NCI-H524 (cell line): Measurements from ENCODE around the gene PTBP1.

Experiments used
- DNase-seq, 2 experiments: peaks; one replicate each; lab custom pipeline; 2025; lab: John Stamatoyannopoulos, UW

Gene PTBP1

DNA sequence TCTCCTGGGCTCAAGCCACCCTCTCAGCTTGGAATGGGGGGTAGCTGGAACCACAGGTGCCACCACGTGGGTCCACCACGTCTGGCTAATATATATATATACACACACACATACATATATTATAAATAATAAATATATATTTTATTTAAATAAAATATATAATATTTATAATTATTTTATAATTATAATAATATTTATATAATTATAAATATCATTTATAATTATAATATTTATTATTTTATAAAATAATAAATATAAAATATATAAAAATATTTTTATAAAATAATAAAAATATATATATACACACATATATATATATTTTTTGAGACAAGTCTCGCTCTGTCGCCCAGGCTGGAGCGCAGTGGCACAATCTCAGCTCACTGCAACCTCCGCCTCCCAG lies 57.3 kb downstream of the PTBP1 start:
- DNase-seq, result no peak

DNA sequence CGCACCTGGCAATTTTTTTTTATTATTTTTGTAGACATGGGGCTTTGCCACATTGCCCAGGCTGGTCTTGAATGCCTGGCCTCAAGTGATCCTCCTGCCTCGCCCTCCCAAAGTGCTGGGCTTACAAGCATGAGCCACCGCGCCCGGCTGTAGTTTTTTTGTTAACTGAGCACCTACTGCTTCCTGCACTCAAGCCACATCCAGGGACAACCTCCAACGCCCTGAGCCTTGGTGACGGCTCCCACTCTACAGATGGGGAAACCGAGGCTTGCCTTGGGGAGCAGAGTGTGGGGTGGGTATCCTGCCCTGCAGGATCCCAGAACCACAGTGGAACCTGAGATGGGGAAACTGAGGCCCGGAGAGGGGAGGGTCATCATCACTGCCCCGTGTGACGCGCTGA lies 57.9 kb downstream of the PTBP1 start:
- DNase-seq, result no peak

GRCh38 chr19:855566-856120 lies 58.4 kb downstream of the PTBP1 start:
- DNase-seq, result no peak

DNA sequence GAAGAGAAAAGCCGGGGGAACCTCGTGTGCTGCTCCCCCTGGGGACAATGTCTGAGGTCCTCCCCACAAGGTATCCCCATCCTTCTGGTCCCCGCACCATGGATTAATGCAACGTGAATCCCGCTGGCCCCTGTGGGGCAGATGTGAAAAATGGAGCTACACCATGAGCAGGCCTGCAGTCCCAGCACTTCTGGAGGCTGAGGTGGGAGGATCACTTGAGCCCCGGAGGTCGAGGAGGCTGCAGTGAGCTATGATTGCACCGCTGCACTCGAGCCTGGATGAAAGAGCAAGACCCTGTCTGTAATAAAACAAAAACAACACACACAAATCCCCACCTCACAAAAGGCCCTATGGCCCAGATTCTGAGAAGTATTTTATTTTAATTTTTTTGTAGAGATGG lies 61.0 kb downstream of the PTBP1 start:
- no peak for DNase-seq

DNA sequence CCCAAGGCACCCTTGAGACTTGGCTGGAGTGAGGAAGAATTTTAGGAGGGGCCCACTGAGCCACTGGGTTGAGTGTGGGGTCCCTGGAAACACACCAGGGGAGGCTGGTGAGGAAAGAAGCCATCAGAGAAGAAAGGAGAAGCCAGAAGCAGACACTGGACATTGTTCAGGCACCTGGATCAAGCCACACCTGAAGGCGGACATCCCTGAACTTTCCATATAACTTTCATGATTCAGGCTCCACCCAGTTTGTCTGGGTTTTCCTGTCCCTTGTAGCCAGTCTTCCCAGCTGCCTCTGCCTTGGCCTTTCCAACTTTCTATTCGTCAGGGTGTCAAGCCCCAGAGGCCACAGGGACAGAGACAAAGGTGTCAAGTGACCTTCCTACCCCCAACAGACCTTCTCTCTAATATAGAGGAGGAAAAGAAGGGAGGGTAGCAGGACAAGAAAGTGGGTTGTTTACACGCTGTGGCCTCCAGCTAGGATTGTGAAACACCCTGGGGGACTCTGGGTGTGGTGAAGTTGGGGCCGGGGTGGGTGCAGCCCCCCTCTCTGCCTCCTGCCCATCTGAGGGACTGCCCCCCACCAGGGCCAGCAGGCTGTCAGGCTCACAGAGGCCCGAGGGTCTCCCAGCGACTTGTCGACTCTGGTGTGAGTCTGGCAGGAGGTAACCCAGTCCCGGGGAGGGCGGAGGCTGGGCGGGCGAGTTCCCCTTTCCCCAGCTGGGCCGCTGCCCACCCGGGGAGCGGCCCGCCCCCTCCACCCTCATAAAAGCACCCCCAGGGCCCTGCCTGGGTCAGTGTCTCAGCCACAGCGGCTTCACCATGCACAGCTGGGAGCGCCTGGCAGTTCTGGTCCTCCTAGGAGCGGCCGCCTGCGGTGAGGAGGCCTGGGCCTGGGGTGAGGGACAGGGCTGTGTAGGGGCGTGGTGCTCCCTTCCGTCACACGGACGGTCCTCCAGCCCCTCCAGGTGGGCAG lies 61.9 kb downstream of the PTBP1 start, which contains the start of gene CFD:
TSS of gene CFD (plus strand) at position 797 of the 976 bp plus-strand sequence. CDS start at position 823, 26 bp downstream.
- no peak for DNase-seq

DNA sequence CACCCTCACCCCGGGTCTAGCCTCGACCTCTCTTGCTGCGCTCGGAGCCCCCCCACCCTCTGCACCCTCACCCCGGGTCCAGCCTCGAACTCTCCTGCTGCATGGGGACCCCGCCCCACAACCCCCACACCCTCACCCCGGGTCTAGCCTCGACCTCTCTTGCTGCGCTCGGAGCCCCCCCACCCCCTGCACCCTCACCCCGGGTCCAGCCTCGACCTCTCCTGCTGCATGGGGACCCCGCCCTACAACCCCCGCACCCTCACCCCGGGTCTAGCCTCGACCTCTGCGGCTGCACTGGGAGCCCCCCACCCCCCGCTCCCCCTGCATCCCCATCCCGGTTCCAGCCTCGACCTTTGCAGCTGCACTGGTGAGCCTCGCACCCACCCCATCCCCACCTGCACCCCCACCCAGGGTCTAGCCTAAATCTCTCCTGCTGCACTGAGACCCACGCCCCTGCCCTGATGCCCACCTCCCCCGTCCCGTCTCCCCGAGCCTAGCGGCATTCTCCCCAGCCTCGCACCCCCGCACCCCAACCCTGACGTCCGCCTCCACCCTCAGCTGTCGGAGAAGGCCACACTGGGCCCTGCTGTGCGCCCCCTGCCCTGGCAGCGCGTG lies 64.0 kb downstream of the PTBP1 start:
- DNase-seq, result no peak
